Astrocyte (in vitro differentiated cells and primary cell): Measurements from ENCODE around the gene RPSA.

Source experiments
- EZH2 ChIP-seq: IDR thresholded peaks from 2 replicates; pipeline ENCODE4 v1.6.1; 2012; ENCODE audit warnings: mild to moderate bottlenecking, low read length, inconsistent platforms; ENCODE audit not compliant: insufficient read depth
- TF ChIP-seq, protein P1 (sequence below): IDR thresholded peaks from 2 replicates; pipeline ENCODE4 v1.5.1; 2011; ENCODE audit warnings: low read depth, mild to moderate bottlenecking, inconsistent platforms, low read length, moderate library complexity; ENCODE audit not compliant: insufficient read depth

DNA sequence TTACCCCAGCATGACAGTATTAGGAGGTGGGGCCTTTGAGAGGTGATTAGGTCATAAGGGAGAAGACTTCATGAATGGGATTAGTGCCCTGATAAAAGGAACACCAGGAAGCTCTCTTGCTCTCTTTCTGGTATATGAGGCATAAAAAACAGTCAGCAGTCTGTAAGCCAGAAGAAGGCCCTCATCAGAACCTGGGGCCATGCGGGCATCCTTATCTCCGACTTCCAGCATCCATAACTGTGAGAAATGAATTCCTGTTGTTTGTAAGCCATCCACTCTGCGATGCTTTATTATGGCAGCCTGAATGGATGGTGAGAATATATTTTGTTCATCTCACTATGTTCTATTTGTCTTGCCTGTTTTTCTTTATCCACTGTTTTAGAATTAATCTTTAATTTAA is 43.3 kb downstream of the RPSA start:
- TF ChIP-seq, protein P1, sequence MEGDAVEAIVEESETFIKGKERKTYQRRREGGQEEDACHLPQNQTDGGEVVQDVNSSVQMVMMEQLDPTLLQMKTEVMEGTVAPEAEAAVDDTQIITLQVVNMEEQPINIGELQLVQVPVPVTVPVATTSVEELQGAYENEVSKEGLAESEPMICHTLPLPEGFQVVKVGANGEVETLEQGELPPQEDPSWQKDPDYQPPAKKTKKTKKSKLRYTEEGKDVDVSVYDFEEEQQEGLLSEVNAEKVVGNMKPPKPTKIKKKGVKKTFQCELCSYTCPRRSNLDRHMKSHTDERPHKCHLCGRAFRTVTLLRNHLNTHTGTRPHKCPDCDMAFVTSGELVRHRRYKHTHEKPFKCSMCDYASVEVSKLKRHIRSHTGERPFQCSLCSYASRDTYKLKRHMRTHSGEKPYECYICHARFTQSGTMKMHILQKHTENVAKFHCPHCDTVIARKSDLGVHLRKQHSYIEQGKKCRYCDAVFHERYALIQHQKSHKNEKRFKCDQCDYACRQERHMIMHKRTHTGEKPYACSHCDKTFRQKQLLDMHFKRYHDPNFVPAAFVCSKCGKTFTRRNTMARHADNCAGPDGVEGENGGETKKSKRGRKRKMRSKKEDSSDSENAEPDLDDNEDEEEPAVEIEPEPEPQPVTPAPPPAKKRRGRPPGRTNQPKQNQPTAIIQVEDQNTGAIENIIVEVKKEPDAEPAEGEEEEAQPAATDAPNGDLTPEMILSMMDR, result no peak
- no peak for TF ChIP-seq EZH2
